NCI-H2196 treated with DMSO at 0.1 percent for 48 hours (cell line): ENCODE measurements around the gene KIDINS220.

Experiments used
- DNase-seq: peaks from one replicate; lab custom pipeline; 2025; ENCODE audit not compliant: unreplicated experiment; lab: John Stamatoyannopoulos, UW

KIDINS220 gene

DNA sequence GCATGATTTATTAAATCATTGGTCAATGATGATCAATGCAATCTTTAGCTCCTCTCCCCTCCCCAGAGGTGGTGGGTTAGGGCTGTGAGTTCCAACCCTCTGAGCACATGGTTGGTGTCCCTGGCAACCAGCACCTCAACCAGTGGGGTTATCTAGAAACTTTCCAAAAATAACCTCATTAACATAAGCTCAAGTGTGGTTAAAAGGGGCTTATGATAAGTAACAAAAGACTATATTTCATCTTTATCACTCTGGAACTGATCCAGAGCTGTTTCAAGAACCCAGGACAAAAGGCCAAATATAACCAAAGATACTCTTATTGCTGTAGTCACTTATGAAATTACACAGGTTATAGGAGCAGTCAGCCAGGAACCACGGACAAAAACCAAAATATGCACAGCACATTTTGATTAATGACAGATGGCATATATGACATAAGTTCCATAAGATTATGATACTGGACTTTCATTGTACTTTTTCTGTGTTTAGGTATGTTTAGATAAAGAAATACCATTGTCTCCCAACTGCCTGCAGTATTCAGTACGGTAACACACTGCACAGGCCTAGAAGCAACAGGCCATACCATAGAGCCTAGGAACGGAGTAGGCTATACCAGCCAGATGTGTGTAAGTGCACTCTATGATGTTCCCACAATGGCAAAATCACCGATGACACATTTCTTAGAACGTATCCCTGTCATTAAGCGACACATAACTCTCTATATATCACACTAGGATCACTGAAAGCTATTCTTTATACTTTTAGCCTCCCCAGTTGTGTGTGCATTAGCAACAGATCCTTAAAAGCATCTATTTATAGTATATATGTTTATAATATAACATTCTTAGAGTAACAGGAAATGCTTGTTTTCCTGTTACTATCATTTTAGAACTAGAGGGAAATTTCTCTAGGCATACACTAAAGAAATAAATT lies 31.9 kb downstream of the KIDINS220 start:
- DNase-seq = no peak

DNA sequence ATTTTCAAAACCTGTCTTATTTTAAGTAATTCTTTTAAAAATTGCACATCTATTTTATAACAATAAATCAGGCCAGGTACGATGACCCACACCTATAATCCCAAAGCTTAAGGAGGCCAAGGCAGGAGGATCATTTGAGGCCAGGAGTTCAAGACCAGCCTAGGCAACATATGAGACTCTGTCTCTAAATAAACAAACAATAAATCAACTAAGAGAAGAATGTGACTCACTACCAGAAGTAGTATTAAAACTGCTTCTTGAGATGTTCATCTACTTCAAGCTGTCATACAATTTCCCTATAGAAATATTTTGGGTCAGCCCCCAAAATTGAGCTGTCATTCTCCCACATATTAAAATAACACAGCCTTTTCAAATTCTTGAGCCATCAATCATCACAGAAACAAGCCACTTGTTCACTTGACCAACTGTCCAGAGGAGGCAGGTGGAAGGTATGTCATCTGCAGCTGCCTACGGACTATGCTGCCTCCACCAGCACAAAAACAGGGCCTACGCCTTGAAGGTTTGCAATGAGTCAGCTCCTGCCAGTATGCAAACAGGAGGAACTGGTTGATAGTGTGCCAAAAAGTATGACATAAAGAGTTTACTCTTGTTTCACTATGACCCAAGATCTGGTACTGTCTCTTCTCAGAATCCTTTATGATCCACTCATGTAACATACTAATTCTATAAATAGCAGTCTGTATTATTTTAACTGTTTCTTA lies 33.6 kb downstream of the KIDINS220 start:
- DNase-seq = peak; percentile 77

DNA sequence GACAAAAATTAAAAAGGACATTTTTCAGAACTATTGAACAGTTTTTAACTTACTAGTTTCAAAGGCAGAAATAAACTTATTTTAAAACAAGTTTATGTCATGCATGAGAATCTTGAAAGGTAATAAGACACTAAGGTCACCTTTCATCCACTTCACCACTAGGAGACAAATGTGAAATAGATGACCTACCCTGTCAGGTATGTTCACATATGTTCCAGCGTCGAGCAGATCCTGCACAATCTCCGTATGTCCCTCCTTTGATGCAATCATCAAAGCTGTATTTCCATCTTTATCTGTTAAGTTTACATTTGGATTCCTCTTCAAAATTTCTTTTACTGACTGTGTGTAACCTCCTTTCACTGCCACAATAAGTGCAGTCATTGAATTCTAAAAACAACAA lies 34.7 kb downstream of the KIDINS220 start:
- DNase-seq = no peak

DNA sequence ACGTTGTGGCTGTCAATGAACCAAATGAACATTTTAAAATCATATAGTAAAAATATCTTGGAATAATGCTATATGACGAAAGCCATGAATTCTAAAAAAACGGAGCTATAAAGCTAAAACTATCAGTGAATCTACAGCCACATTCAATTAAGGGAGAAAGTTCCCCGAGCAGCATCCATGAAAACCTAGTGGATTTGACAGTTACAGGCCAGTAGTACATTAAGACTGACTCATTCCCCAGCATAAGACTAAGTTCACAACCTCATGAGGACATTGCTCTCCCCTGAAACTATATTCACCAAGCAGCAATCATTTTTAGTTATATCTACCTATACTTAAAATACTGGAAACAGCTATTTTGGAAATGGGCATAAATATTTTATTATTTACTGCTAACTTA lies 36.6 kb downstream of the KIDINS220 start:
- DNase-seq = no peak

DNA sequence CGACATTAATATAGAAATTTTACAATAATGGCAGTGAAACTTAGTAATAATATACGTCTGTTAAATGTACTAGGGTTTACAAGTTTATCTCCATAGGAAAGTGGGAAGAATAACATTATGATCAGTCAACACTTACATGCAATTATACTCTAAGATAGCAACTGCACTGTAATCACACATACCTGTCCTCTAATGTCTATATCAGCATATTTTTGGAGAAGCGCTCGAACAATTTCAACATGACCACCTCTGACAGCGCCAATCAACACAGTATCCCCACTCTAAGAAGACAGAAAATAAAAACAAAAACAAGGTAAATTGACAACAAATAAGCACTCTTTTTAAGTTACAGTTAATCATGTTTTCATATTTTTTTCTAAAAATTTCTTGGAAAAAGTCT lies 37.2 kb downstream of the KIDINS220 start:
- DNase-seq = no peak

DNA sequence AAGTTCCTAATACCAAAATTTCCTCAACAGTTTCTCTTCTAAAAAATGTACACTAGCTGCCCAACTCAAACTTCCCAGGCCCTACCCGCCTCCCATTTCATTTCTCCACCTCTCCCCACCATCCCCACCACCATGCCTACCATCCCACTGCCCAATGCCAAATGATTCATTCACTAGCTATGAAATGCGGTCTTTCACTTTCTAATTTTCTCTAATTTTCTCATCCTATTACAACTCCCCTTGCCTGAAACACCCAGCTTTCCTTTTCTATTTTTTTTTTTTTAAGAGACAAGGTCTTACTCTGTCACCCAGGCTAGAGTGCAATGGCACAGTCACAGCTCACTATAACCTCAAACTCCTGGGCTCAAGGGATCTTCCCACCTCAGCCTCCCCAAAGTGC lies 38.4 kb downstream of the KIDINS220 start:
- no peak for DNase-seq

DNA sequence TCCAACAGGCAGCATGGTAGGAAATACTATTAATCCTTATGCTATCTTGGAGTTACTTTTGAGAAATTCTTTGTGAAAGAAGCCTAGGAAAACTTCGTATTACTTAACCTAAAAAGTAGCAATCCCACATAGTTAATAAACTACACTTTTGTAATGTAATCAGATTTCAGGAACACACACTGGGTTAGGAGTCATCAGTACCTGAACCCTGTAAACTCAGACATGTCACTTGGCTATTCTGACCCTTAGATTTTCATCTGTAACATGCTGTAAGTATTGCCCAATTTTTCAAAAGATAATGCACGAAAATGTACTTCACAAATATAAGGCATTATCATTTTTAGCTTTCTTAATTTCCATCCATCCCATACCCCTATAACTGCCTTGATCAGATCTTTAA lies 39.0 kb downstream of the KIDINS220 start:
- no peak for DNase-seq

DNA sequence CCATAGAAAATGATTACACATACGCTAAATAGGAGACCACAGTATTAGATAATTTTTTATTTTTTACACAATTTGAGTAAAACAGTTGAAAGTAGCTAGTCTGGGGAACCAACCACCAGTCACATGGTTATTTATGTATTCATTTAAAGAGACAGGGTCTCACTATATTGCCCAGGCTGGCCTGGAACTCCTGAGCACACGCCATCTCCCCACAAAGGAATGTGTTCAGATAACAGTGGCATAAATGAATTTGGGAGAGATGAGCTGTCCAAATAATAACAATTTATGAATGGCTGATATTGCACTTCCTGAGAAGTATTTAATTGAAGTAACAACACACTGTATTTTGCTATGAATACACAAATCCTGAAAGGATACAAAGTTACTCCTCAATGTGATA lies 39.7 kb downstream of the KIDINS220 start:
- DNase-seq = no peak

DNA sequence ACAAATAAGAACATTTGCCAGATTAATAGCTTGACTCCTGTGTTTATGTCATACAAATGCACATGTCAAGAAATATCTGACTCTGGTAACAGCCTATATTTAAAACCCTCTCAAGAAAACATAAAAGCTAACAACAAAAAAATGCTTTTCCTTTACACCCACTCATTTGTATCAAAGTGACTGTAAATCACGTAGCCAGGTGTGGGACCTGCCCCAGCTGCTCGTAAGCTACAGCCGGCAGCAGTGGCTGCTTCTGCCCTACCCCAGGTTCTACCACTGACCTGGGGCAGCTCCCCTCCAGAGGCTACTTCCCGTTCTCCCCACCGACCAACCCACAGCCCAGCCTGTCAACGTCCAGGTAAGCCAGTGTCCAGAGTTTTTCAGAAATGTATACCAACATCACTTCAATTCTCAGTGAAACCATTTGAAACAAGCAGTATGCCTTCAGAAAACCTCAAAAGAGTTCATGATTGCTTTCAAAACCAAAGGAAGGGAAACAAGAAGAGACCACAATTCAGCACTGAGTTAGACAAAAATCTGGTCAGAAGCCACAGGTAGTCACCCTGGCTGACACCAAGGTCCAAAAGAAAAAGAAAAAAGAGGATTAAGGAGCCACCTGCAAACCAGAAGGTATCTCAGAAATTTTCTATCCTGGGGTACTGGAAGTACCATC lies 40.4 kb downstream of the KIDINS220 start:
- no peak for DNase-seq

DNA sequence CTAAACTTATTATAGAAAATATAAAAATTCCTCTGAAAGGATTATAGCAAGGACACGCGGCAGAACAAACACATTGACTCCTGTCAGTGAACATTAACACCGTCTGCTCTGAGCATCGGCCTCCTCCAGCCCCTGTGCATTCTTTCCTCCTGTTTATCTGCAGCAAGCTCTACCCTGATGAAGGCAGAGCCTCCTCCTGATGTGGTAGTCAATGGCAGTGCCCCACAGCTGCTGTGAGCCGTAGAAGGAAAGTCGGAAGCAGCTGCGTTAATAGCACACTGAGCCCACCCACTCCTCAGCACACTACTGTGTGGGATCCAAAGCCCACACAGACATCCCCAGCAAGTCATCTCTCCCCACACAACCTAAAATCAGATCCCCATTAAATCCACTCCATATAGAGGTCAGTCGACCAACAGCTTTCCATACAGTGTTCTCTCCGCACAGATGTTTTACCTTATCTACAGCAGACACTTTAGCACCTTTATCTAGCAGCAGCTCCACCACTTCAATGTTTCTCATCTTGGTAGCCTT lies 41.0 kb downstream of the KIDINS220 start:
- no peak for DNase-seq

DNA sequence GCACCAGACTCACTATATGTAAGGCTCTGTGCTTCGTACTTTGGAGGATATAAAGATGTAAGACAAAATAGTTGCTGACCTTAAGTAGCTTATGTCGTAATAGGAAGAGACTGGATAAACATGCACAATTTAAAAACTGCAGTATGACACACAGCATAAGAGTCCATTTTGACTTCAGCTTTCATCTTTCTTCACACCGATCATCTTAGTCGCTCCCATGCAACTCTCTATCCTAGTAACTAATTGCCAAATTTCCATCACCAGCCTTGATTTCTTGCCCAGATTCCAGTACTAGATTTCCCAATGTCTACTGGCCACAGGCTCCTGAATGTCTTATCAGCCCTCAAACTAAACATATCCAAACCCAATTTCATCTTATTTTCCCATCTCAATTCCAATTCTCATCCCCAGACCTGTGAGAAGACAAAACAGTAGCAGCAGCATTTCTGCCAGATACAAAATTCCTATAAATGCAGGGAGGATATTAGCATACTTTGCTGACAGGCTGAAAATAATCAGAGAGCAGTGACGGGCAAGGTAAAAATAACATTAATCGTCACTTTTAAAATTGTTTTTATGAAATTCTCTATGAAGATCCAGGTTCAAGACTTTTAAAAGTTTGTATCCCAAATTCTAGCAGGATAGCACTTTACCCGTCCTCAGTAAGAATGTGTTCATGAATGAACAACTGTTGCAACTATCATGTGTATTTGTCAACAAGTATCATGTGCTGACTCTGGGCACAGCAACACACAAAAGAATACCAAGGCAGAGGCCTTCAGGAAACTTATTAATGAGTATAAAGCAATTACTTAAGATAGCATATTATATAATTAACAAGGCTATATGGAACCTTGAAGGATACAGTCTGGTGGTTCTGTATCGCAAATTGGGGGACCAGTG lies 42.2 kb downstream of the KIDINS220 start:
- no peak for DNase-seq

DNA sequence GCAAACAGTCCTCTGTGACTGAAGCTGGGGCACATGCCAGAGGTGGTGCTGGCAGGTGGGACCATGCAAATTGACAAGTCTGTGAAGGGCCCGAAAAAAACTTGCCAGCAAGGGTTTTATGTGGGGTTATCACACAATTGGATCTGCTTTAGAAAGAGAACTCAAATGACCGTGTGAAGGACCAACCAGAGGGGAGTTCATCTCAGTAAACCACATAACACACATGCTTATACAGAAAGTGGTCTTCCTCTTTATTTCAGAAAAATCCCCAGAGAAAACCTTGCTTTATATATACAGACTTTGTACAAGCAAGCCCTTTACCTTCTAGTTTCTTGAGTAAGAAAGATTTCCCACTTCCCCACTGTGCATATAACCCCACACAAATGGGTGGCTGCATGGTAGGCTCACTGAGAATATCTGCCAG lies 46.7 kb downstream of the KIDINS220 start:
- no peak for DNase-seq

DNA sequence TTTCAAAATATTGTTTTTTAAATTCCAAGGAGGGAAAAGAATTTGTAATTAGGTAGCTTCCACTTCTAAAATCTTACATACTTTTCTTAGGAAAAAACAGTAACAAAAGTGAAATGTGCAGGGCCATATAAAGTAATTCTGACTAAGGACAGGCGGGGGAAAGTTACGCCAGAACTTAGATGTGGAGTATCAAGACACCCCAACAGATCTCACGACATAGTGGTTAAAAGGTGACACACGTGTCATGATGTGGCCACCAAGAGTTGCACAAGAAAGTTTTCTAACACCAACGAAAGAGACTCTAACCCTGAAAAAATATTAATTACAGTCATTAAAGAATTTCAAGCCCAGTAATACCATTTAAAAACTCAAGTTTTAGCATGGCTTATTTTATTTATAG lies 51.0 kb downstream of the KIDINS220 start:
- no peak for DNase-seq

DNA sequence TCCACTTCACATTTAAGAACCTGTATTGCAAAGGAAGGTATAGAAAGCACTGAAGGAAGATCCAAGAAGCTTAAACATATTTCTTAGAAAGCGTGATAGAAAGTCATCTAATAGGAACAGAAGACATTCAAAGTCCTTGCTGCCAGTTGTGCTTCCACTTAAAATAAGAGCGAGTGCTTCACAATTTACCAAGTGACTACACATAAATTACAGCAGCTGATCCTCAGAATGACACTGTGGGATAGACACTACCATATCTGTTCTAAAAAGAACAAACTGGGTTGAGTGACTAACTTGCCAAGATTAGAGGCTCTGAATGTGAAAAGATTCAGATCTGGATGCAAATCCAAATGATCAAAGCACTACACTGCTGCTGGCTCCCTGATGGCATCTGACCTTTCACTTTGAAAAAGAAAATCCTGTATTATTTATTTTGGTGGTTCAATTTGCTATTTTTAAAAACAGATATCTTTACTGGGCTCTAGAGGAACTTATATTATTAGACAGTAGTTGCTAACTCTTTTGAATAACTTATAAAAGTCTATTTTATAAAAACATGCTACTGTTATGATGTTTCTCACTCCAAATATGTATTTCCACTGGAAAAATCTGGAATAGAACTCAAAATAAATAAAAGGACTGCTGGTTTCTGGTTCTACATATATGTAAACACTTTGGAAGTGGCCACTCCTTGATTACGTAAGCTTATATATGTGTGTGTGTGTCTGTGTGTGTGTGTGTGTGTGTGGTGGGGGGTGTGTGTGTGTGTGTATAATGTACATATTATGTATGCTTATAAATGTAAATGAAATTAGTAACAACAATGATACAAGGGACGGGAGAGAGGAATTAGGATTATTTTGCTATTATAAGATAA lies 57.4 kb downstream of the KIDINS220 start:
- no peak for DNase-seq

DNA sequence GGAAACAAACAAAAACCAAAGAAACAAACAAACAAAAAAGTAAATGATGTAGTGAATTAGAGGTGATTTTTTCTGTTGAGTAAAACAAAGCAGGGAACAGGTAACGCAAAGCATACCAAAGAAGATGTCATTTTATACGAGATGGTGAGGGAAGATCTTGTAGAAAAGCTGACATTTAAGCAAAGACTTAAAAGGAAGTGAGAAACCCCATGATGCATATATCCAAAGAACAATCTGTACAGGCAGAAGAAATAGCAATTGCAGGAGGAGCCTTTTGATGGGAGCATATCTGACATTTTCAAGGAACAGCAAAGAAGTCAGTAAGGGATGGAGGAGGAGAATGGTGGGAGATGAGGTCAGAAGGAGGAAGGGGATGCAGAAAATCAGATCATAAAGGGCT lies 63.0 kb downstream of the KIDINS220 start:
- no peak for DNase-seq

DNA sequence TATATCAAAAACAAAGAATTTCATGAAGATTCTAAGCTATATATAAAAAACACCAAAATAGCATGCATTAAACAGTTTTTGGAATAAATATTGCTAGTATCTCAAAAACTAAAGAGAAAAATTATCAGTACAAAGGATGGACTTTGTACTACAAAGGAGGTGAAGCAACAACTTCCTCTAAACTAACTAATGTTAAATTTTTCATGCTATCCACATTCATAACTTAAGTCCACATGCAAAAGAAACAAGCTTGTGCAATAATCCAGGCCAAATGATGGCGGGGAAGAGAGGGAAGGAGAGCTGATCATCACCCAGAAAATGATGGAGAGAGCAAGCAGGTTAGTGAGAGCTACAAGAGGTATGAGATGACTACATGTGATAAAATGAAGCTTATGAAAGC lies 70.1 kb downstream of the KIDINS220 start:
- DNase-seq = no peak

DNA sequence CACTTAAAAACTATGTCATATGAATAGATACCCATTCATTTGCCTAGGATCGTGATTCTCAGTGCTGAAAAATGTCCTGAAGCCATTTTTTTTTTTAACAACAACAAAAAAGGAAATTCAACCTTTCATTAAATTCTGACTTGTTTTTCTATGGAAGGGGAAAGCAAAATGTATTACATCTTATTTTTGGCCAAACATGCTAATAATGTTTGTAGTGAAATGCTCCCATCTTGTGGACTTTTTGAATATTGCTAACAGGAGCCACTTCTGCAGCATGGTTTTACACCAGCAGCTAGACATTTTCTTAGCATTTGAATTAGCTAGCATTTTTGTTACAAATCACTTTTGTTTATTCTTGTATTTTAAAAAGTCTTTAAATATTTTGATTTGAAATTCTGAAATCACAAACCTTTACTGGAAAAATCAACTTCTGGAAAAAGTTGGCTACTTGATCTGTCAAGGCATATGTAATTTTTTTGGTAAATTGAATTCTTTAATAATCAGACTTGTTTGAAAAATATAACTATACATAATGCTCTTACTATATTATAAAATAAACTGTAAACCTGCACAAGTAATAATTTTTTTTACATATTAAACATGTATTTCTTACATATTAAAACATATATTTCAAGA lies 75.8 kb downstream of the KIDINS220 start:
- DNase-seq = peak; percentile 46

DNA sequence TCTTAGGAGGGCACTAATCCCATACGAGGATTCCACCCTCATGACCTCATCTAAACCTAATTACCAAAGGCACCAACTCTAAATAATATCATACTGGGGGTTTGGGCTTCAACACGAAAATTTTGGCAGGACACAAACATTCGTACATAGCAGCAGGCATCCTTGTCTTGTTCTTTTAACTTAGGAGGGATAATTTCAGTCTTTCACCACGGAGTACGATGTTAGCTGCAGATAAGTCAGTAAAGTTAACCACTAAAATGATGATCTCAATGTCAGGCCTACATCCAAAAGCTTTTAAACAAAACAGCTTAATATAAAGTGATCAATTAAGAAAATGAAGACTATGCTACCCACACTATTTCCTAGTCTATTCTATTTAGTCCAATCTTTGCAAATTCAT lies 80.7 kb downstream of the KIDINS220 start:
- no peak for DNase-seq

DNA sequence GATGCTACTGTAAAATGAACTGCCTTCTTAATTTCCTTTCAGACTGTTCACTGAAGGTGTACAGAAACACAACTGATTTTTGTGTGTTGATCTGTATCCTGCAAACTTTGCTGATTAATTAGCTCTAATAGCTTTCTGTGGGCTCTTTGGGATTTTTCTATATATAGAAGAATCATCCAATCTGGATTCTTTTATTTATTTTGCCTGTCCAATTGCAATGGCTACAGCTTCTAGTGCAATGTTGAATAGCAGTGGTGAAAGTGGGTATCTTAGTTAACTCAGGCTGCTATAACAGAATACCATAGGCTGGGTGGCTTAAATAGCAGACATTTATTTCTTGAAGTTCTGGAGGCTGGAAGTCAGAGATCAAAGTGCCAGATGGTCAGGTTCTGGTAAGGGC lies 81.2 kb downstream of the KIDINS220 start:
- DNase-seq = no peak
